Esophagus squamous epithelium (tissue), 4 donors: ENCODE results near the gene HES7.

Experiments
- CTCF ChIP-seq, 6 experiments: fragments of 450-650 bp in 4 of 6; fragments of 200-600 bp in 2 of 6; sonication (generic) in 2 of 6; IDR thresholded peaks; one replicate each; pipeline ENCODE4 v1.5.1; 2016 to 2019; ENCODE audit warnings: antibody characterized with exemption in 6 of 6, mild to moderate bottlenecking in 4 of 6, moderate library complexity in 4 of 6
- POLR2A ChIP-seq, 4 donors: fragments of 450-650 bp; IDR thresholded peaks; one replicate each; pipeline ENCODE4 v1.6.1; 2017; ENCODE audit warnings: antibody characterized with exemption in 4 of 4, mild to moderate bottlenecking in 4 of 4, moderate library complexity in 3 of 4

GRCh38 chr17:8073627-8074484 lies 50.0 kb downstream of the HES7 start:
- peak; percentile 76 to 93 (median 82) for TF ChIP-seq CTCF (IDR thresholded peaks at IDR 0.05)
- TF ChIP-seq POLR2A (IDR thresholded peaks at IDR 0.05), result no peak
